ENCODE measurements around the gene ATP5IF1.

Gene ATP5IF1

GRCh38 chr1:28282426-28283407 lies 46.8 kb downstream of the ATP5IF1 start:
- Histone ChIP-seq H3K36me3 (ENCODE audit: insufficient read depth, low read length) (peaks cover 29% of the 10 kb centered on the region), H3K9ac (ENCODE audit: low read depth, low read length) (no peak overlapping the region)

GRCh38 chr1:28286111-28286510 lies 50.2 kb downstream of the ATP5IF1 start:
- no peak overlapping the region for H3K9ac ChIP-seq (ENCODE audit: low read depth, low read length)
- H4K20me1 ChIP-seq (ENCODE audit: insufficient read depth, low read length) = no peaks in the 10 kb centered on the region
- TF ChIP-seq CTCF (IDR thresholded peaks at IDR 0.05; ENCODE audit: borderline replicate concordance, extremely low read depth, low read length, poor library complexity, severe bottlenecking) (no peak), EZH2 (IDR thresholded peaks at IDR 0.05; ENCODE audit: borderline replicate concordance, low read depth, low read length, severe bottlenecking) (no peak)
- peaks cover 8% of the 10 kb centered on the region for H3K36me3 ChIP-seq (ENCODE audit: insufficient read depth, low read length)
- H3K4me1 ChIP-seq (ENCODE audit: insufficient read depth, low read length) = no peaks in the 10 kb centered on the region
- H3K27me3 ChIP-seq (ENCODE audit: insufficient read depth, low read length, poor library complexity) = no peaks in the 10 kb centered on the region
- H3K4me3 ChIP-seq (ENCODE audit: low read depth in 1 of 2, low read length in 2 of 2) = no peak overlapping the region
- H3K9me3 ChIP-seq (ENCODE audit: insufficient read depth, low read length, severe bottlenecking) = no peaks in the 10 kb centered on the region
- no peak overlapping the region for H3K27ac ChIP-seq (ENCODE audit: low read length)
- H3K4me2 ChIP-seq (ENCODE audit: insufficient read depth, low read length) = no peak overlapping the region
- H3K79me2 ChIP-seq (ENCODE audit: insufficient read depth, low read length) = no peaks in the 10 kb centered on the region
- ATAC-seq (ENCODE audit: insufficient read depth, low read depth) (no peak), DNase-seq (no peak)
- H2AFZ ChIP-seq (ENCODE audit: low read depth, low read length) = no peak overlapping the region

More at GRCh38 chr1:28282426-28283407, 46.8 kb downstream of the ATP5IF1 start:
- Histone ChIP-seq H2AFZ (ENCODE audit: low read depth, low read length) (no peak overlapping the region), H3K79me2 (ENCODE audit: insufficient read depth, low read length) (no peaks in the 10 kb centered on the region), H3K9me3 (ENCODE audit: insufficient read depth, low read length, severe bottlenecking) (no peaks in the 10 kb centered on the region), H3K4me3 (ENCODE audit: low read depth in 1 of 2, low read length in 2 of 2) (no peak overlapping the region), H3K27me3 (ENCODE audit: insufficient read depth, low read length, poor library complexity) (no peaks in the 10 kb centered on the region), H3K27ac (ENCODE audit: low read length) (no peak overlapping the region), H3K4me2 (ENCODE audit: insufficient read depth, low read length) (no peak overlapping the region), H4K20me1 (ENCODE audit: insufficient read depth, low read length) (no peaks in the 10 kb centered on the region), H3K4me1 (ENCODE audit: insufficient read depth, low read length) (no peaks in the 10 kb centered on the region)
- no peak for TF ChIP-seq CTCF (IDR thresholded peaks at IDR 0.05; ENCODE audit: borderline replicate concordance, extremely low read depth, low read length, poor library complexity, severe bottlenecking)
- TF ChIP-seq EZH2 (IDR thresholded peaks at IDR 0.05; ENCODE audit: borderline replicate concordance, low read depth, low read length, severe bottlenecking) = no peak
- no peak for DNase-seq
- ATAC-seq (ENCODE audit: insufficient read depth, low read depth) = no peak
